ENCODE data around the gene HTT-AS. TPM values are rescaled to one million over a fixed set of nuclear protein-coding genes. Genes with fewer than 3 reads are reported as not detected.

HTT-AS gene
- total and polyA plus RNA-seq, 2 of the 8 experiments (the other 6 are each of a cell fraction or from before 2014, with no cell fraction given): not detected

- TF ChIP-seq CHD7 (IDR thresholded peaks at IDR 0.05; ENCODE audit: insufficient replicate concordance, low read length) (no peak), JUND (IDR thresholded peaks at IDR 0.05; ENCODE audit: low read length) (no peak), RFX5 (IDR thresholded peaks at IDR 0.05; ENCODE audit: borderline replicate concordance, low read depth, low read length) (no peak), RNF2 (IDR thresholded peaks at IDR 0.05; ENCODE audit: borderline replicate concordance, low read depth, low read length, missing control alignments, poor library complexity, severe bottlenecking) (no peak), SIN3A (conservative IDR thresholded peaks at IDR 0.05 in 1 of 2, IDR thresholded peaks at IDR 0.05 in 1 of 2; ENCODE audit: low read depth in 1 of 2, low read length in 2 of 2) (no peak), NRF1 (IDR thresholded peaks at IDR 0.05; ENCODE audit: low read depth, low read length) (no peak), TEAD4 (IDR thresholded peaks at IDR 0.05; ENCODE audit: low read depth, low read length) (no peak), SIRT6 (IDR thresholded peaks at IDR 0.05; ENCODE audit: low read length) (no peak), RBBP5 (IDR thresholded peaks at IDR 0.05; ENCODE audit: borderline replicate concordance, low read depth, low read length) (no peak)
Observed at GRCh38 chr4:3112201-3112600, 37.9 kb upstream of the HTT-AS start (continued).
